GM10266 (cell line): ENCODE data around the gene CNDP2.
"Not testable (repeated sequence)": the region's sequence is repeated elsewhere in the genome, so short reads cannot be mapped to it uniquely, and the experiment has no call there.

Source experiments
- DNase-seq: peaks from one replicate; pipeline ENCODE4 v3.0.0; 2012; ENCODE audit errors: extremely low spot score
- TF ChIP-seq, protein P1 (sequence below): IDR thresholded peaks from 2 replicates; pipeline ENCODE4 v1.5.1; 2012; ENCODE audit warnings: mild to moderate bottlenecking, low read depth; ENCODE audit not compliant: control insufficient read depth, insufficient read depth; ENCODE audit errors: missing control alignments

The CNDP2 gene

DNA sequence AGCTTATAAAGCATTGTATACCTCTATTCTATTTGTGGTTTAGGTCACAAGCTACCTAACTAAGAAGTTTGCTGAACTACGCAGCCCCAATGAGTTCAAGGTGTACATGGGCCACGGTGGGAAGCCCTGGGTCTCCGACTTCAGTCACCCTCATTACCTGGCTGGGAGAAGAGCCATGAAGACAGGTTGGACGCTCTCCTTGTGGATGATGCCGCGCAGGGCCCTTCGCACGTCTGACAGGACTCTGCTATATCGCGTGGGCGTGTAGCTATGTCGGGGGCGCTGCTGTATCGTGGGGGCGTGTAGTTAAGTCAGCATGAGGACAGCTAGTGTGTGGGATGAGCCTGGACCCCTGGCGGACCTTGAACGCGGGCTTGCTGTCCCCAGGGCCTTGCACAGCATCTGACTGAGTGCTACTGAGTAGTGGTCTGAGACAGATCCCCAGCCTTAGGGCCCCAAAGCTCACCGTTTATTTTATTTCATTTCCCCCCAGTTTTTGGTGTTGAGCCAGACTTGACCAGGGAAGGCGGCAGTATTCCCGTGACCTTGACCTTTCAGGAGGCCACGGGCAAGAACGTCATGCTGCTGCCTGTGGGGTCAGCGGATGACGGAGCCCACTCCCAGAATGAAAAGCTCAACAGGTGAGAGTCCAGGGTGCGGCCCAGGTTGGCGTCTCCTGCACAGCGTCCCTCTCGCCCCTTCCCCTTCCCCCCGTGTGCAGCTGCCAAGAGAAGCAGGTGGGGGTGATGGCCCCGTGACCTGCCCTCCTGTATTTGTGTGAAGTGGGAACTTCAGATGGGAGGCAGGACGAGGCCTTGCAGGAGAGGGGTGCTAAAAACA is 22.5 kb downstream of the CNDP2 start:
- TF ChIP-seq, protein P1, sequence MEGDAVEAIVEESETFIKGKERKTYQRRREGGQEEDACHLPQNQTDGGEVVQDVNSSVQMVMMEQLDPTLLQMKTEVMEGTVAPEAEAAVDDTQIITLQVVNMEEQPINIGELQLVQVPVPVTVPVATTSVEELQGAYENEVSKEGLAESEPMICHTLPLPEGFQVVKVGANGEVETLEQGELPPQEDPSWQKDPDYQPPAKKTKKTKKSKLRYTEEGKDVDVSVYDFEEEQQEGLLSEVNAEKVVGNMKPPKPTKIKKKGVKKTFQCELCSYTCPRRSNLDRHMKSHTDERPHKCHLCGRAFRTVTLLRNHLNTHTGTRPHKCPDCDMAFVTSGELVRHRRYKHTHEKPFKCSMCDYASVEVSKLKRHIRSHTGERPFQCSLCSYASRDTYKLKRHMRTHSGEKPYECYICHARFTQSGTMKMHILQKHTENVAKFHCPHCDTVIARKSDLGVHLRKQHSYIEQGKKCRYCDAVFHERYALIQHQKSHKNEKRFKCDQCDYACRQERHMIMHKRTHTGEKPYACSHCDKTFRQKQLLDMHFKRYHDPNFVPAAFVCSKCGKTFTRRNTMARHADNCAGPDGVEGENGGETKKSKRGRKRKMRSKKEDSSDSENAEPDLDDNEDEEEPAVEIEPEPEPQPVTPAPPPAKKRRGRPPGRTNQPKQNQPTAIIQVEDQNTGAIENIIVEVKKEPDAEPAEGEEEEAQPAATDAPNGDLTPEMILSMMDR: no peak
- DNase-seq: no peak

DNA sequence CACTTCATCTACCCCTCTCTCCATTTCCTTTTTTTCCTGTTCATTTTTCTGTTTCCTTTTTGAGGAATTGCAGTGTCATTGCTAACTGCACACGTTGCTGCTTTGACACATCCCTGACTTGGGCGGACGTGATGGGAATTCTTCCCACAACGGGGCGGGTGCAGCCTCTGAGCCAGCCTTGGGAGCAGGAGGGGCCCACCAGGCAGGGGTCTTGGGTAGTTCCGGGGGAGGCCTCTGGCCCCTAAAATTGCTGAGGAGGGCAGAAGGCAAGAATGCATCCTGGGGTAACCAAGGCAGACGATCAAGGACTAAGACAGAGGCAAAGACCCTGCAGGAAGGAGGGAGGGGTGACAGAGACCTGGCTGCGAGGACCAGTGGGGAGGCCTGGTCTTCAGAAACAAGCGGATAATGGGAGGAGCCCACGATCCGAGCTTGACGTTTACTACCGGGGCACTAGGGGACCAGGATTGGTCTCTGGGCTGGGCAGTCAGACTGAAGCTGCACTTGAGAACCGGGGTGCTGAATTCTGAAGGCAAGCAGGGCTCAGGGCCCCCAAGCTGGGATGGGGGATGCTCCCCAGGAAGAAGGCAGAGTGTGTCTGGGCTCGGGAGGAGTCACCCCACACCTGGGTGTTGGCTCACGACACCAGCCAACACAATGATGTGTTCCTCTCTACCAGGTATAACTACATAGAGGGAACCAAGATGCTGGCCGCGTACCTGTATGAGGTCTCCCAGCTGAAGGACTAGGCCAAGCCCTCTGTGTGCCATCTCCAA is 23.3 kb downstream of the CNDP2 start:
- TF ChIP-seq, protein P1: no peak
- no peak for DNase-seq

DNA sequence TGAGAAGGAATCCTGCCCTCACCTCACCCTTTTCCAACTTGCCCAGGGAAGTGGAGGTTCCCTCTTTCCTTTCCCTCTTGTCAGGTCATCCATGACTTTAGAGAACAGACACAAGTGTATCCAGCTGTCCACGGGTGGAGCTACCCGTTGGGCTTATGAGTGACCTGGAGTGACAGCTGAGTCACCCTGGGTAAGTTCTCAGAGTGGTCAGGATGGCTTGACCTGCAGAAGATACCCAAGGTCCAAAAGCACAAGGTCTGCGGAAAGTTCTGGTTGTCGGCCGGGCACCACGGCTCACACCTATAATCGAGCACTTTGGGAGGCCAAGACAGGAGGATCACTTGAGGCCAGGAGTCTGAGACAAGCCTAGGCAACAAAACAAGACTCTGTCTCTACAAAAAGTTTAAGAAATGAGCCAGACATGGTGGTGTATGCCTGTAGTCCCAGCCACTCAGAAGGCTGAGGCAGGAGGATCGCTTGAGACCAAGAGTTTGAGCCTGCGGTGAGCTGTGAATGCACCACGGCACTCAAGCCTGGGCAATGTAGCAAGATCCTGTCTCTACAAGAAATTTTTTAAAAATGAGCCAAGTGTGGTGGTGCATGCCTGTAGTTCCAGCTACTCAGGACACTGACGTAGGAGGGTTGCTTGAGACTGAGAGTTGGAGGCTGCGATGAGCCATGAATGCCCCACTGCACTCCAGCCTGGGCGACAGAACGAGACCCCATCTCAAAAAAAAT is 24.1 kb downstream of the CNDP2 start:
- TF ChIP-seq, protein P1: no peak
- no peak for DNase-seq

DNA sequence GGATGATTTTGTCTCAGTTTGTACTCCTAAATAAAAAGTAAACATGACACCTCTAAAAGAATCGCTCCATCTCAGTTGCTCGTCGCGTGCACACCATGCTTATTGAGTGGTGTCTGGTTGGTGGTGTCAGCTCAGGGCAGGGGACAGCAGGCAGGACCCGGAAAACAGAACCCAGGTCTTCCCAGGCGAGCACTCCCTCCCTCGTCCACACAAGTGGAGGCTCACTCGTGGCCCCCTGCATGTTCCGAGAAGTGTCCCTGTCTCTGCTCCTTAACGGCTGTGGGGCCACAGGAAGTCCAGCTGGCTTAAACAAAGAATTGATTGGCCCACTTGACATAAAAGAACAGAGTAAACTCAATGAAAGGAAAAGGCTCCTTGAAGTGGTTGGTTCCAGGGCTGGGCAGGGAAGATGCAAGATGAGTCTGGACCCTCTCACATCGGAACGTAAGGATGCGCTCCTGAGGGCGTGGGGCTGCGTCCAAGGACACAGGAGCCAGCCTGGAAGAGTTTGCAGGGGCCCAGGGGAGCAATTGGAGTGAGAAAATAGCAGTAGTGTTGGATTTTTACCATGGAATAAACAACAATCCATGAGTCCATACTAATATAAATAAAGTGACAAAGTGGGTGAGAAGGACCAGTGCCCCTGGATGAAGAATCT is 25.0 kb downstream of the CNDP2 start:
- no peak for DNase-seq
- TF ChIP-seq, protein P1: no peak

DNA sequence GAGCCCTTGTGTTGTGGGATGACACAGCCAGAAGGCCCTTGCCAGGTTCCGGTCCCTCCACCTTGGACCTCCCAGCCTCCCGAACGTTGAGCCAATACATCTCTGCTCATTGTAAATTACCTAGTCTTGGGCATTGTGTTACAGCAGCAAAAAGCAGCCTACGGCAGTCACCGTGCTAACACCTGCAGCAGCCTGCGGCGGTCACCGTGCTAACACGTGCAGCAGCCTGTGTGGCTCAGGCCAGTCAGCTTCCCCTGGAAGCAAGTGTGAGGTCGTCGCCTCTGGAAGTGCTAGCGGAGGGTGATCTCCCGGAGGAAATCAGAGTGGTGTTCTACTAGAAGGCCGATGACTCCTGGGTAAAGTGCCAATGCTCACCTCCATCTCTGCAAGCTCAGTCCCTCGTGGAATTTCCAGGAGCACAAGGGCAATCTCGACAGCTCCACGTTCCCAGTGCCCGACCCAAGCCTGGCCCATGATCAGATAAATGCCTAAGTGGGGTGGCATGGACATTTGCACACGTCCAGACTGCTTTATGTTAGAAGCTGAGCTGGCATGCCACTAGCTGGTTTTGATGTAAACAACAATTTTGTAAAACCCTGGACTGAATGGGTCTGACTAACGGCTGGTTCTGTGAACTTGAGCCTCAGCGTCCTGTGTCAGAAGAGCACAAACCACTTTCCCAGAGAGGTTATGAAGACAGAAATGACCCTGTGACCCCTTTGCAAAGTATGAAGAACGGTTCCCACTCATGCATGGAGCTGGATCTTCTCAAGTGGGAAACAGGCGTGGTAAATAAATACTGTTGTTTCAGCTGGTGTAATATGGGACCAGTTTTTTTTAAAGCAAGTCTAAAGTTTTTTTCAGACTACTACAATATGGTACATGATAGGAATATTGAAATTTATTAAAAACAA is 26.7 kb downstream of the CNDP2 start:
- DNase-seq: no peak
- TF ChIP-seq, protein P1: no peak

DNA sequence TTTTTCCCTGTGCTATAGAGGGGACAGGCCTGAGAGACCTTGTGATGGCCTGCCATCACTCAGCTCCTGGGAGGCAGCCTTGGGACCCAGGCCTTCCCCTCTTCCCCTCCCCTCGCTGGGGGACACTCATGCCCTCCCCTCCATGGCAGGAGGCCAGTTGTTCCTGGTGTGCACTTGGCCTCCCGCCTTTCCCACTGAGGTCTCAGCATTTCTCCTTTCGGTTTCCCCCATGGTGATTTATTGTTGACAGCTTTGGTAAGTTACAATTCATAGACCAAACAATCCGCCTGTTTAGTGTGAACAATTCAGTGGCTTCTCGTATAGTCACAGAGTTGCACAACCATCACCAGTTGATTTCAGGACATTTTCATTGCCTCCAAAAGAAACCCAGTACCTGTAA is 27.9 kb downstream of the CNDP2 start:
- TF ChIP-seq, protein P1: no peak
- no peak for DNase-seq

DNA sequence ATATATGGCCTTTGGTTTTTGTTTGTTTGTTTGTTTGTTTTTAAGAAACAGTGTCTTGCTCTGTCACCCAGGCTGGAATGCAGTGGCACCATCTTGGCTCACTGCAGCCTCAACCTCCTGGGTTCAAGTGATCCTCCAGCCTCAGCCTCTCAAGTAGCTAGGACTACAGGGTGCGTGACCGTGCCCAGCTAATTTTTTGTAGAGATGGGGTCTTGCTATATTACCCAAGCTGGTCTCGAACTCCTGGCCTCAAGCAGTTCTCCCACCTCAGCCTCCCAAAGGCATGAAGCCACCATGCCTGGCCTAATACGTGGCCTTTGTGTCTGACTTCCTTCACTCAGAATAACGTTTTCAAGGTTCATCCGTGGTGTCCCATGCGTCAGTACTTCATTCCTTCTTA is 28.8 kb downstream of the CNDP2 start:
- DNase-seq: not testable (repeated sequence)
